Colon (tissue), 2 donors: ENCODE data around the gene LAPTM5.

Experiments used
- FAIRE-seq: peaks from 2 replicates; lab custom pipeline; 2012; peaks lifted over from hg19 to GRCh38; lab: Jason Lieb, UNC
- donor health status: control.
- donor health status: control.

LAPTM5 gene

DNA sequence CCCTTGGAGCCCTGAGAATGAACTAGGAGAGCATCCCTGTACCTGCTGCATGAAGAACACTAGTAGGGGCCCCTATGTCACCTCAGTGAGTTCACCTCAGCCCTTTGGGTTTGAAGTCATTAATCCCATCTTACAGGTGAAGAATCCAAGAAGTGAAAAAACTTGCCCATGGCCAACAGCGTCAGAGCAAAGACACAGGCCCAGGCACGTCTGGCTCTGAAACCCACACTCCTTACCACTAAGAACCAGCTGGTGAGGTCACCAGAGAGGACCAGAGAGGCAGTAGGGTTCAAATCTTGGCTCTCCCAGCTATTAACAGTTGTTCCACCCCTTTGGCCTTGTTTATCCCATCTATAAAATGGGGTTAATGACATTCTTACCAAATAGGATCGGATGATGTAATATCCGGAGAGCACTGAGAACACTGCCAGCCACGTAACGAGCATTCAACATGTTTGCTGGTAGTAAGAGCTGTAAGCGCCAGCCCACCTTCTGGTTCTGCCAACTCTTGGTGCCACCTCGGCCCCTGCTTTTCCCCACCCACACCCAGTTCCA is 43.0 kb downstream of the LAPTM5 start:
- no peak for FAIRE-seq

DNA sequence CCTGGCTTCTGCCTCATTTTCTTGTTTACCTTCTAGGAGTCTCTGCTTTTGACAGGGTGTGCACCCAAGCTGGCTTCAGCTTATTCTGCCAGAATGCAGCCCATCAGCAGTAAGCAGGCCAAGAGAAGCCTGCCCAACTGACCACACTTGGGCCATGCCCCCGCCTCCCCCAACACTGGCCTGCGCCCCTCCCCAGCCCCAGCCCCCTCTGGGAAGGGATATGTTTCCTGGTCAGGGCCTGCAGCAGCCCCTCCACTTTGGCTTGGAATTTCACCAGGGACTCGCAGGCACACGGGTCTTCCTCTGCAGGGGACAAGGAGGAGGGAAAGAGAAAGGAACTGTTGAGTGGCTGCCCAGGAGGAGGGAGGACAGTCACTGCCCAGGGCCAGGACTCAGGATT is 43.5 kb downstream of the LAPTM5 start:
- no peak for FAIRE-seq

DNA sequence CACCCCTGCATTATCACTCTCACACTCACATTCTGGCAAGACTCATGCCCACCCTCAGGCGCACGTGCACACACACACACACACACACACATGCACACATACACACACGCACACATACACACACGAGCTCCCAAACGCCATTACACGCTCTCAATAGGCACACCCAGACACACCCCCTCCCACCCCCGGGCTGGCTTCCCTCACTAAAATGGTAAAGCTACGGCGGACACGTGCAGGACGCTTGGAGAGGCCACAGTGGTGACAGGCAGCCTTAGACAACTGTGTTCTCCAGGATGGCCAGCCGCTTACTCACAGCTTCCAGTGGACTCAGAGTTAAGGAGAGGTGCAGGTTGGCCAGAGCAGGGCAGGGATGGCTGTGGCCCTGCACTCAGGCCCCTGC is 44.3 kb downstream of the LAPTM5 start:
- FAIRE-seq: no peak

DNA sequence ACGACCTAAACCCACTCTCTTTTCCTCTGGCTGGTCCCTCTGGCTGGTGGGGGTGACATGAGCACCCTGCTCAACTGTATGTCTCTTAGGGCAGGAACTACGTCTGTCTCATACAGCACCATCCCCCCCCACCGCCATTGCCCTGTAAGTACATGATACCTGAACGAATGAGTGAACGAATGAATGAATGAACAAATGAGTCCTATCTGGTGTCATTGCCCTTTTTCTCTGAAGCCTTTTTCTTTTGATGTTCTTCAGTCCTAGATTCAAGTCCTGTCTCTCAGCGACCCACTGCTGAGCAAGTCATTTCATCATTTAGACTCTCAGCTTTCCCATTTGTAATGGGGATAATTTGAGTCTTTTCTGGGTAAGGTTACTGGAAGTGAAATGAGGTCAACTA is 45.0 kb downstream of the LAPTM5 start:
- no peak for FAIRE-seq

DNA sequence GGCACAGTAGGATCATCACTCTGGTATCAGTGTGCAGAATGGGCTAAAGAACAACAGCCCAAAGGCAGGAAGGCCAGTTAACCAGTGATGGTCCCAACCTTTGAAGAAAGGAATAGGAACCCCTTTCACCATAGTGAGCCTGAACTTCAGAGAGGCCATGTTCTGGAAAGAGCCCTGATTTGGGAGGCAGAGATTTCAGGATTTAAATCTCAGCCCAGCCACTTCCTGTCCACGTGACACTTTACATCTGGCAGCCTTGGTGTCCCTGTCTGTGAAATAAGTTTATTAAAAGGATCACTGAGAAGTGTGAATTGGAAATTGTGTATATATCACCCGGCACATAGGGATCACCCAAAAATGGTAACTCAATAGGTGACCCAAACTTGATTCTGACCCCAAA is 47.2 kb downstream of the LAPTM5 start:
- no peak for FAIRE-seq

DNA sequence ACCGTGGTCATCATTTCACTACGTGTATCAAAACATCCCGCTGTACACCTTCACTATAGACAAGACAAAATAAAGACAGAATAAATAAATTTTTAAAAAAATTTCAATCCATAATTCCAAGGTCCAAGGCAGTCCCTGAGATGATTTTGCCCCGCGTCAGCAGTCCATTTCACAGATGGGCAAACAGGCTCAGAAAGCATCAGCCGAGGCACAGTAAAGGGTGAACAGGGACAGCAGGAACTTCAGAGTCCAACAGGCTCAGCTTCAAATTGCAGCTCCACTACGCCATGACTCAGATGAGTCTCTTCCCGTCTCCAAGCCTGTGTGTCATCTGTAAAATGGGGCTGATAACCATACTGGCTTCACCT is 49.2 kb downstream of the LAPTM5 start:
- no peak for FAIRE-seq

DNA sequence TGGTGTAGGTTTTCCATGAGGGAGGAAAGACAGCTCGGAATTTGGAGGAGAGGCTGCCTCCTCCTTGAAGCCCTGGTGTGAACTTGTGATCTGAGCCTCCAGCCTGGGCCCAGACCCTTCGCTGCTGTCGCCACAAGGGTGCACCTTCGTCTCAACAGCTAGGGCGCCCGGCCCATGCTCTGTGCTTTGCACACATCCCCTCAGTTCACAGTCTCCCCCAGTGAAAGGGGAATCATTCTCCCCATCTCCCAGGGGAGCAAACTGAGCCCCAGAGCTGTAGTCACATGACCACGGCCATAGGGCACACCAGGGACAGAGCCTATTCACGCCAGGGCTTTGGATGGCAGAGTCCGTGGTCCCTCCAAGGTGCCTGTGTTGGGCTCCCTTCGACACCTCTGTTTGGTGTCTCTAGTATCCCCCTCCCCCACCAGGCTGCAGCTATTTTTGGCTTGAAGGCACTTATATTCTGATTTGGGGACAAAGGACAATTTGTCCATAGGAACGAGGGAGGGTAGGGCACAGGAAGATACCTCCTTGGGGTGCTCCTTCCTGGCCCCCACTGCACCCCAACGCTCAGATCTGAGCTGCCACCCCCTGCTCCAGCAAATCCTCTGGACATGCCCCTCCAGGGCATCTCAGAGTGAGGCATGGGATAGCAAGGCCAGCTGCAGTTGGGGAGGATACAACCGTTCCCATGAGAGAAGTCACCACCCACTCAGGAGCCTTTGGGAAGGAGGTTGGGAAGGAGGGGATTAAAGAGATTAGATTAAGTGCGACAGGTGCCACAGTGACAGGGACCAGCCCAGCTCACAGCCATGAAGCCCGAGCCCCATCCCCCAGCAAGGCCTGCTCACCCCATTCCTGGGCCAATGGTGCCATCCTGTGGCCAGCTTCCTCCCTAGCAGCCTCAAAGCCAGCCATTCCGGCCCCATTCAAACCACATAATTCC is 49.9 kb downstream of the LAPTM5 start:
- FAIRE-seq: no peak

DNA sequence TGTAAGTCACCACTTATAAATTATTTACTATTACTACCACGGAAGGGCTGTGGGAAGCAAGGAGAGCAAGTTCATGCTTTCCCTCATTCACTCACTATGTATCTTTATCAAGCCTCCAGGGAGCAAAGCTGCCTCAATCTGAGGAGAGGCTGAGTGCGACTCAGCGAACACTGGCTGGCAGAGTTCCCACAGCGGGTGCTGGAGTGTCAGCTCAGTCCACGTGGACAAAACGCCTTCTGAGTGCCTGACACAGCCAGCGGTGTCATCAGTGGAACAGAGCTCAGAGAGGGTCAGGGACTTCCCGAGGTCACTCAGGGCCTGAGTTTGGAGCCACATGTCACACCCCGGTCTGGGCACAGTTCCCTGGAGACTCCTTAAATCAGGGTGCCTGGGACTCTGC is 51.0 kb downstream of the LAPTM5 start:
- FAIRE-seq: no peak

DNA sequence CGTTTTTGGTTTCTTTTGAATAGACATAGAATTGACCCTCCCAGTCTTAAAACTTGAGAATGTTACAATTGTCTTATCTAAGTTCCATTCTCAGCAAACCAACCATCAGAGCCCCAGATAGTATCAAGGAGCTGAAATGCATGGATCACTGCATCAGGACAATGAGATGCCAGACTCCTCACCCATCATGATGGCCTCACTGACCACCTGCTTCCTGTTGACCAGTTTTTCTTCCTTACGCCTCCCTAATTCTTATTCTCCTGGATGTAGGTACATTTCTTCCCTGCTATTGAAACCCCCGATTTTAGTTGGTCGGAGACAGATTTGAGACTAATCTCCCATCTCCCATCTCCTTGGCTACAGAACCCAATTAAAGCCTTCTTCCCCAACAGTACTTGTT is 51.9 kb downstream of the LAPTM5 start:
- FAIRE-seq: no peak

DNA sequence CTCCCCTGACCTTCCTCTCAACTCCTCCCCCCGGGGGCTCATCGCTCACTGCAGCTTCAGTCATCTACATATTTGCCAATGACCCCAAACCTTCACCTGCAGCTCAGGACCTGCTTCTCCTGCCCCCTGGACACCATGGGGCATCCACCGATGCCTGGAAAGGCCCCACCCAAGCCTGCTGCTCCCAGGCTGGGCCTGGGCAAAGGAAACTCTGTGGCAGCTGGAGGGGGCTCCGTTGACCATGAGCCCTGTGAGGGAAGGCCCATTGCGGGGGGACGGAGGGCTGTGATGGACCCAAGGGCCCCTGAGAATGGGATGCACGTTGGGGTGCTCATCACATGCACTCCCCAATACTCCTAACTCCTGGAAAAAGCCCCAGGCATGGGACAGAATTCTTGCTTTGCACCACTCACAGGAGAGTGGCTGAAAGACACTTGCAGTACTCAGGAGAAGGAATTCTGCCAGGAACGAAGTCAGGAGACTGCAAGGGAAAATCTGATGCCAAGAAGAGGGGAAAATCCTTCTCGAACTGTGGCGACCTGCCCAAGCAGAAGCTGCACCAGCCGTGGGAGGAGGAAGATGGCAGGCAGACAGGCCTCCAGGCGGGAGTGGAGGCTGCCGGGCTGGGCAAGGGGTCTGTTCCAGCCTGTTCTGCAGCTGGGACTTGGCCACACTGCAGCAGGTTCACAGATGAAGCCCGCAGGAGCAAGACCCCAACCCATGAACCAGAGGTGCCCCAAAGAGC is 52.6 kb downstream of the LAPTM5 start:
- FAIRE-seq: no peak

DNA sequence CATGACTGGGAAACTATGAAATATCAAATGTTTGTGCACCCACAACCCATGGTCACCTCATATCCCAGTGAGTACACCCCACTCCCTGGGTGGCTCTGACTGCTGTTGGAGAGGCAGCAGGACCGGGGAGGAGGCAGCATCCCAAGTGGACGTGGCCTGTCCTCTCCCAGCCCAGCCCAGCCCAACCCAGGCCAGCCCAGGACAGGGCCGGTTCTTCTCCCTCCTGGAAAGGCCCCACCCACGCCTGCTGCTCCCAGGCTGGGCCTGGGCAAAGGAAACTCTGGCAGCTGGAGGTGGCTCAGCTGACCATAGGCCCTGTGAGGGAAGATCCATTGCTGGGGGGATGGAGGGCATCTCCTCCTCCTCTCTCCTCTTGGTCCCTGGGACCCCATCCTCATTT is 53.3 kb downstream of the LAPTM5 start:
- no peak for FAIRE-seq

DNA sequence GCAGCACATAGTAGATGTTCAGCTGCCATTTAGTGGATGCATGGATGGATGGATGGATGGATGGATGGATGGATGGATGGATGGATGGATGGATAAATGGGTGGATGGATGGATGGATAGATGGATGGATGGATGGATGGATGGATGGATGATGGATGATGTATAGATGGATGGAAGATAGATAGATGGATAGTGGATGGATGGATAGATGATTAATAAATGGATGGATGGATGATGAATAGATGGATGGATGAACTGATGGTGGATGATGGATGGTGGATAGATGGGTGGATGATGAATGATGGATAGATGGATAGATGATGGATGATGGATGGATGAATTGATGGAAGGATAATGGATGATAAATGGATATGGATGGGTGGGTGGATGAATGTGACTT is 54.8 kb downstream of the LAPTM5 start:
- FAIRE-seq: no peak

DNA sequence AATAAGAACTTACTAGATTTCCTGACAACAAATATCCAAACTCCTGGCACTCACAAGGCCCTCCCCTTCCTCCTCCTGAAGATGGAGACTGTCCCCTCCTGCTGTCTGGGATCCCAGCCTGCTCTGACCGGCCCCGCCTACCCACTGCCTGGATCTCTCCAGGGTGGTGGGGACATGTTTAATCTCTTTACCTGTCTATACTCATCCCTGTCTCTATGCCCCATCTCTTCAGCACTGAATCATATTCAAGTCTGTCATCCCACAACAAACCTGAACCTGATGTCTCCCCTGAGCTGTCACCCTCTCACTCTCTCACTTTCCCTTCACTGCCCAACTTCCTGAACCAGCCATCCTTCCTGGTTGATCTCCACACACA is 56.3 kb downstream of the LAPTM5 start:
- FAIRE-seq: no peak

DNA sequence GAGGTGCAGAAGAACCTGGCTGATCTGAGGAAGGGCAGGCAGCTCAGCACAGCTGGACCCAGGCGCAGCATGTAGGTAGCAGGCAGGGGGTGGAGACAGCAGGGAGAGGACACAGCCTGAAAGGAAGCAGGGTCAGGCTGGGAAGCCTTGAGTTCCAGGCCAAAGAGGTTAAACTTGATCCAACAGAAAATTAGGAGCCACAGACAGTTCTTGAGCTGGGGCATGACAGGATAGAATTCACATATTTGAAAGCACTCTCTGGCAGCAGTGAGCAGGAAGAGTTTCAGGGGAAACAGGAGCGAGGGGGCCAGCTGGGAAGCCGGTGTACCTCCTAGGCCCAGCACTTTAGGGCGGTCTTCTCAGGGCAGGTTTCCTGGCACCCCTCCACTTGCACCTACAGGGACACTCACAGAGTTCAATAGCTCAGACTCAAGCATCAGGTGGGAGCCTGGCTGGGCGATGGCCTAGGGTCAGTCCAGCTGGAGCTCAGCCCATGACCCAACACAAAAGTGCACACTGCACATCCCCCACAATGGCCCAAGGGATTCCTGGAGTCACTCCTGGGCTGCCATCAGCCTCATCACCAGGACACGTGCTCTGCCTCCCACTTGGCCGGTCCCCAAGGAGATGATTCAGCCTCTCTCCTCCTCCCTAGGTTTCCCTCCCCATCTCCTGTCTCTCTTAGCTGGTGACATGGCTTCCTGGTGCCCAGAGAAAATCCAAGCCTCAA is 56.9 kb downstream of the LAPTM5 start:
- no peak for FAIRE-seq

DNA sequence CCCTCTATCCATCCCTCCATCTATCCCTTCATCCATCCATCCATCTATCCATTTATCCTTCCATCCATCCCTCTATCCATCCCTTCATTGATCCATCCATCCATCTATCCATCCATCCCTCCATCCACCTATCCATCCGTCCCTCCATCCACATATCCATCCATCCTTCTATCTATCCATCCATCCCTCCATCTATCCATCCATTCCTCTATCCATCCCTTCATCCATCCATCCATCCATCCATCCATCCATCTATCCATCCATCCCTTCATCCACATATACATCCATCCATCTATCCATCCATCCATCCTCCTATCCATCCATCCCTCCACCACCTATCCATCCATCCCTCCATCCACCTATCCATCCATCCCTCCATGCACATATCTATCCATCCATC is 57.8 kb downstream of the LAPTM5 start:
- FAIRE-seq: no peak

DNA sequence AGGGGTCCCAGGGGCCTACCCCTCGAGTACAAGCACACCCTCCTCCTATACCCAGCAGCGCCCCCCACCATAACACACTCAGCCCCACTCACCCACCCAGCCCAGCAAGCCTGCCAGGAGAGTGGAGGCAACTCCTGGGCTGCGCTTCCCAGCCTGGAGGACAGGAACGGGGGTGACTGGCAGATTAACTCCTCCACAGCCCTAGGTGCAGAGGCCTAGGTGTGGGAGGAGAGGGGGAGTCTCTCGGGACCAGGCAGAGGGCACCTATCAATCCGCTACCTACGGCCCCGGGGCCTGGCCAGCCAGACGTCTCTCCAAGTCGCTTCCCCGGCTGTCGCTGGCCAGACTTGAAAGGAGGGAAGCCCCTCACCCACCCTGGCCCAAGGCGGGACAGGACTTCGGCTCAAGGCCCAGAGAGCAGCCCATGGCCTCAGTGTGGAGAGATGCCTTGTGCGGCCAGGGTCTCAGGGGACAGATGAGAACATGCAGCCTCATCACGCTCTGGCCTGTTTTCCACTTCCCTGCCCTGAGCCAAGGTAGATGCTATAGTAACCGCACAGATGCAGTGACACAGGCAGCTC is 59.1 kb downstream of the LAPTM5 start:
- FAIRE-seq: no peak

DNA sequence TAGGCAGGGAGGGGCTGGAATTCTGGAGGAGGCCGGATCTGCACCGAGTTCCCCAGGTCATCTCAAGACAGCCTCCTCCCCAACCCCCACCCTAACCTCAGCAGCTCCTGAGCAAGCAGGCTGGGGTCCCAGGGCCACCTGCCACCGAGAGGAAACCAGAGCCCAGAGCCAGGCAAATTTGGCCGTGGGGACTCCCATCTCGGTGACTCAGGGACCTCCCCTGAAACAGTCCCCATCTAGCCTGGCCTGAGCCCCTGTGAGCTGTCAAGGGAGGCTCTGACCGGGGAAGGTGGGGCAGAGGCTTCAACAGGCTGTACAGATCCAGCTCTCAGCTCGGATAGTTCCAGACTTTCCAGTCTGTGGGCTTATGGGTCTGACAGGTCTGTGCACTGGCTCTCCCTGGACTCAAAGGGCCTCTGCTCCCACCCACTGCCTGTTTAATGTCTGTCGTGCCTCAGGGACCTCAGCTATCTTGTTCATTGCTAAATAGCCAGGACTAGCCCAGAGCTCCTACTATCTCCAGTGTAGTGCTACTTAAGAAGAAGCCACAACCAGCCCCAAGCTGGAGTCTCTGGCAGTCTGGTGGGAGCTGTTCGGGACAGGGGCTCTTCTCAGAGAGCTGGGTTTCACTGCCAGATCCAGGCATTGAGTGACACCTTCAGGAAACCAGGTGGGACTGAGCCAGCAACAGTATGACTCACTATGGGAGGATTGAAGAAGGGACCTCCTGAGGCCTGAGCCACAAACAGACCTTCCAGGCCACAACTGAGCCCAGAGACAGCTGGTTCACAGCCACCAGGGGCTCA is 59.8 kb downstream of the LAPTM5 start:
- FAIRE-seq: no peak

DNA sequence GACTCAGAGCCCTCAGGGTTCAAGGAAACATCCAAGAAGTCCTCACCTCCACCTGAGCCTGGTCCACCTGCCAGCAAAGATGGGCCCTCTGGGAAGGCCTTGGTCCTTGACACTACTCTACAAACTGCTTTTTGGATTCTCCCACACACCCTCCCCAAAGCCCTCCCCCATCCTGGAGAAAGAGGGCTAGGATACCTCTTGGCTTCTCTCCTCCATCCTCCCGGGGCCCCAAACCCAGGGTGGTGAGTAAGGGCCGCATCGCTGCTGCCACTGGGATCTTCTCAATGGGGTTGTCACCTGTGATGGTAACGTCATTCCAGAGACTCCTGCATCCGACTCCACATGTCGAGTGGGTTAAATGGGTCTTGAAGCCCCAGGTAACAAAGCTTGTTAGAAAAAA is 60.7 kb downstream of the LAPTM5 start:
- FAIRE-seq: no peak

DNA sequence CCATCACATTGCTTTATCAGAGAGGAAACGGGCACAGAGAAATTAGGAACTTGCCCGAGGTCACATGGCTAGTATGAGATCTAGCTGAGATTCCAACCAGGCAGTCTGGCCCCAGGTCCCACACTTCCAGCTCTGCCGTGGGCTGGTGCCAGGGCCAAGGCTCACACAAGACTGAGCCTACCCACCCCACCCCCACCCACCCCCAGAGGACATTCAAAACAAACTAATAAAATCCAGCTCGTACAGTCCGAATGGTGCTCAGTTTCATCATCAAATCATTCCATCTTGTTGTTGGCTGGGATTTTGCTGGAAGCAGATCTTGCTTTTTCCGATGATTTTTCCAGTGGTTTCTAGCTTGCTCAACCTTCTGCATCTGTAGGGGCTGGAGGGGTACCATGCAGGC is 62.1 kb downstream of the LAPTM5 start:
- FAIRE-seq: no peak

DNA sequence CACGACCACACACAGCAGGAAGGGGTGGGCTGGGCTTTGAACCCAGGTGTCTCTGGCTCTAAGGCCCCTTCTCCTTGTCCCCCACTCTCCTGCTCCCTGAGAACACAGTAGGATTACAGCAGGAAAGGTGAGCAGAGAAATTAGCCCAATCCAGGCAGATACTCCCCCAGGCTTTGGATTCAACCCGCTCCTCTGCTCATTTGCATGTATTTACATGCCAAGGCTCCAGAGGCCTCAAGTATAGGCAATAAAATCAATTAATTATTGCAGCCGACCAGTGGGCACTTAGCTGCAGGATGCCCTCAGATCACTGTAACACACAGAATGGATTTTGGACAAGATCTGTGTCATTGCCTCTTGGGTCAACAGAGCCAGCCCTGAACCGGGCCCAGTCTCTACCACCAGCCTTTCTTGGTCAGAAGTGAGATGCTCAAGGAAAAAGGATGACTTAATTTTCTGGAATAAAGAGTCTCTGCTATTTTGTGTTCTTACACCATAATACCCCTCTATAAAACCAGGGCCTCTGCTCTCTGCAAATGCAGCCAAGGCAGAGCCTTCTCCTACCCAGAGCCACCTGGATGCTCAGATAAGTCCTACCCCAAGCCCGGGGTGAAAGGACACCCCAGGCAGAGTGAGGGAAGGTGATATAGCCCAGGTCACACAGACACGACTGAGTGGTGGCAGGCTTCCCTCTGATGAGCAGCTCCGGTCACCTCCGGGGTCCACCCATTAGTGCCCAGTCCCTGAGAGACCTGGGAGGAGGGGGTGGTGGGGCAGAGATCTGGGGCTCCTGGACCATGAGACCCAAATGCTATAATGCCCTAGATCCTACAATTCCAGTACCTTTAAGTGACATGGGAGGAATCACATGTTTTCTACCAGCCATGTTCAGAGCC is 63.0 kb downstream of the LAPTM5 start:
- no peak for FAIRE-seq
